Frontal cortex (tissue), 4 donors: ENCODE results near the gene LIPG. TPM values are rescaled to one million over a fixed set of nuclear protein-coding genes. Genes with fewer than 3 reads are reported as not detected.
A peak's percentile ranks its signal among the peaks of the same experiment; 100 is the strongest.
"Not testable (repeated sequence)": the region's sequence is repeated elsewhere in the genome, so short reads cannot be mapped to it uniquely, and the experiment has no call there.

Source experiments
- DNase-seq, 2 donors: peaks; one replicate each; pipeline ENCODE4 v3.0.0; 2012; ENCODE audit warnings: low spot score in 2 of 2
- FAIRE-seq: peaks from 2 replicates; lab custom pipeline; 2012; peaks lifted over from hg19 to GRCh38; lab: Jason Lieb, UNC
- total RNA-seq: library from RNA; depleted of rRNA; stranded (reverse); fragments of >200 nt; gene quantifications from one replicate; pipeline ENCODE4 v1.2.3, GENCODE V29; 2014
- donor health status: control.
- donor health status: control.
- donor health status: control.

Gene LIPG
- 10.2 TPM for total RNA-seq

GRCh38 chr18:49561289-49562193 is at the start of gene LIPG:
Gene LIPG (plus strand): TSS chr18:49562057. CDS start chr18:49562309, 252 bp downstream.
- FAIRE-seq, result no peak
- DNase-seq, result peak in 1 of 2 donors; percentile 59

DNA sequence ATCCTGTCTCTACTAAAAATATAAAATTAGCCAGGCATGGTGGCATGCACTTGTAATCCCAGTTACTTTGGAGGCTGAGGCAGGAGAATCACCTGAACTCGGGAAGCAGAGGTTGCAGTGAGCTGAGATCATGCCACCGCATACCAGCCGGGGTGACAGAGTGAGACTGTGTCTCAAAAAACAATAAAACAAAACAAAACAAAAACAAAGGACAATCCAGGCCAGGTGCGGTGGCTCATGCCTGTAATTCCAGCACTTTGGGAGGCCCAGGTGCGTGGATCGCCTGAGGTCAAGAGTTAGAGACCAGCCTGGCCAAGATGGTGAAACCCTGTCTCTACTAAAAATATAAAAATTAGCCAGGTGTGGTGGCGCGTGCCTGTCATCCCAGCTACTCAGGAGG is 49.0 kb upstream of the LIPG start:
- not testable (repeated sequence) for FAIRE-seq, DNase-seq

- DNase-seq (no peak), FAIRE-seq (no peak)
These were observed 47.3 kb upstream of the LIPG start for GRCh38 chr18:49514577-49514976.

DNA sequence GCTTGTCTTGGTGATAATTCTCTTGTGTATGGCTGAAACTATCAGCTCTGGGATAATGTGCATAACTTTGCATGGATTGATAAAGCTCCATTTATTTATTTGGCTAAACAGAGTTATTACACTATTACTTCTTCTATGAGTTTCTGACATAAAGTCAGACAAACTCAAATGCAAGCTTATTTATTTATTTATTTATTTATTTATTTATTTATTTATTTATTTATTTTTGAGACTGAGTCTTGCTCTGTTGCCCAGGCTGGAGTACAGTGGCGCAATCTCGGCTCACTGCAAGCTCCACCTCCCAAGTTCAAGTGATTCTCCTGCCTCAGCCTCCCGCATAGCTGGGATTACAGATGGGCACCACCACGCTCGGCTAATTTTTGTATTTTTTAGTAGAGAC is 46.9 kb upstream of the LIPG start:
- FAIRE-seq, DNase-seq: not testable (repeated sequence)

DNA sequence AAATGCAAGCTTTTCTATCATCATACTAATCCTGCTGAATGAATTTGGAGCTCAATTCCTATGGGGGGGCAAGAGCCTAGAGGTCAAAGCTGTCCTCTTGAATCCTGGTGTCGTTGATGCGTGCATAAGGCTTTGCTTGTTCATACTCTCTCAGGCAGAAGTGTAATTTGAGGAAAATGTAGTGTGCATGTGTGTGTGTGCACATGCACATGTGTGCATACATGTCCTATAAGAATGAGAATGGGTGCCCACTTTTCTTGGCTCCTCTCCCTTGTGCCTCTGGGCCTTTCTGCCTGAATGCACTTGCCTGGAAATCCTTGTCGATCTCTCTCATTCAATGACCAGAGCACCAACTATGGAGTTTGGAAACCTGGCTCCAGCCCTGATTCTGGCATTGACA is 46.3 kb upstream of the LIPG start:
- FAIRE-seq, result no peak
- no peak for DNase-seq

DNA sequence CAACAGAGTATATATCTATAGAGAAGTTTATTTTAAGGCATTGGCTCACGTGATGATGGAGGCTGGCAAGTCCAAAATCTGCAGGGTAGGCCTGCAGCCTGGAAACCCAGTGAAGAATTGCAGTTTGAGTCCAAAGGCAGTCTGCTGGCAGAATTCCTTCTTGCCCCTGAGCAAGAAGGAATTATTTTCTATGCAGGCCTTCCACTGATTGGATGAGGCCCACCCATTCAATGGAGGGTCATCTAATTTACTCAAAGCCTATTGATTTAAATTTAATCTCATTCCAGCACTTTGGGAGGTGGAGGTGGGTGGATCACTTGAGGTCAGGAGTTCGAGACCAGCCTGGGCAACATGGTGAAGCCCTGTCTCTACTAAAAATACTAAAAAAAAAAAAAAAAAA is 44.4 kb upstream of the LIPG start:
- DNase-seq (no peak), FAIRE-seq (no peak)

GRCh38 chr18:49519101-49519971 is 42.5 kb upstream of the LIPG start:
- DNase-seq (no peak), FAIRE-seq (no peak)

GRCh38 chr18:49520661-49521145 is 41.2 kb upstream of the LIPG start:
- no peak for FAIRE-seq
- no peak for DNase-seq

GRCh38 chr18:49521216-49521835 is 40.5 kb upstream of the LIPG start:
- DNase-seq (no peak), FAIRE-seq (no peak)

DNA sequence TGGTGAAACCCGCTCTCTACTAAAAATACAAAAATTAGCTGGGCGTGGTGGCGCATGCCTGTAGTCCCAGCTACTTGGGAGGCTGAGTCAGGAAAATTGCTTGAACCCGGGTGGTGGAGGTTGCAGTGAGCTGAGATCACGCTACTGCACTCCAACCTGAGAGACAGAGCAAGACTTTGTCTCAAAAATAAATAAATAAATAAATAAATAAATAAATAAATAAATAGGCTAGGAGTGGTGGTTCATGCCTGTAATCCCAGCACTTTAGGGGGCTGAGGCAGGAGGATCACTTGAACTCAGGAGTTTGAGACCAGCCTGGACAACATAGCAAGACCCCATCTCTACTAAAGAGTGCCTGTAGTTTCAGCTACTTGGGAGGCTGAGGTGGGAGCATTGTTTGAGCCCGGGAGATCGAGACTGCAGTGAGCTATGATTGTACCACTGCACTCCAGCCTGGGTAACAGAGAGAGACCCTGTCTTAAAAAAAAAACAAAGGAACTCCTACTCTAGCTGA is 38.2 kb upstream of the LIPG start:
- FAIRE-seq, DNase-seq: not testable (repeated sequence)

- FAIRE-seq (no peak), DNase-seq (no peak)
These were observed 37.5 kb upstream of the LIPG start for GRCh38 chr18:49524349-49524748.

- no peak for DNase-seq
- no peak for FAIRE-seq
These were observed 36.9 kb upstream of the LIPG start for GRCh38 chr18:49524951-49525350.

- FAIRE-seq (no peak), DNase-seq (no peak)
These were observed 35.9 kb upstream of the LIPG start for GRCh38 chr18:49525981-49526380.

- FAIRE-seq (no peak), DNase-seq (no peak)
These were observed 34.1 kb upstream of the LIPG start for GRCh38 chr18:49527631-49528327.

DNA sequence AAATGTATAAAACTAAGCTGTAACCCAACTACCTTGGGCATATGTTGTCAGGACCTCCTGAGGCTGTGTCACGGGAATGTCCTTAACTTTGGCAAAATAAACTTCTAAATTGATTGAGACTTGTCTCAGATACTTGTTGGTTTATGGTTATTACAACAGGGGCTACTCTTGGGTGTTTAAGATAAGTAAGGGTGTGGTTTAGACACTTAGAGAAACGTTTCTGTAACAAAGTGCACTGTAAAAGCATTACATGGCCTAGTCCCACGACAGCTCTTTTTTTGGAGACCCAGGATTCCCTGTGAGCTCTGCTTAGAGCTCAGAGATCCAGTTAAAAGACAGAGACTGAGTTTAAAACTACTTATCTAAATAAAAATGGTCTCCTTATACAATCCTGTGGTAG is 32.3 kb upstream of the LIPG start:
- no peak for DNase-seq

DNA sequence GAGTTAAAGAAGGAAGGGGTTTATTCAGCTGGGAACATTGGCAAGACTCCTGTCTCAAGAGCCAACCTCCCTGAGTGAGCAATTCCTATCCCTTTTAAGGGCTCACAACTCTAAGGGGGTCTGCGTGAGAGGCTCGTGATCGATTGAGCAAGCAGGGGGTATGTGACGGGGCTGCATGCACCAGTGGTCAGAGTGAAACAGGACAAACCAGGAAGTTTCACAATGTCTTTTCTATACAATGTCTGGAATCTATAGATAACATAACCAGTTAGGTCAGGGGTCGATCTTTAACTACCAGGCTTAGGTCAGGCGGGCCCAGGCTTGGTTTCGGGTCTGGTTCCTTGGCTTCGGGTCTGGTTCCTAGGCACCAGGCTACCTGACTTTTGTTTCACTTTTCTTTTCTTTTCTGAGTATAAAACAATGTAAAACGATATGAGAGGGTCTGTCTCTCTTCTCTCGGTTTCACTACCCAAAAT is 30.1 kb upstream of the LIPG start:
- FAIRE-seq, result no peak
- DNase-seq, result no peak

More for the DNA sequence above, 32.3 kb upstream of the LIPG start:
- FAIRE-seq, result no peak

DNA sequence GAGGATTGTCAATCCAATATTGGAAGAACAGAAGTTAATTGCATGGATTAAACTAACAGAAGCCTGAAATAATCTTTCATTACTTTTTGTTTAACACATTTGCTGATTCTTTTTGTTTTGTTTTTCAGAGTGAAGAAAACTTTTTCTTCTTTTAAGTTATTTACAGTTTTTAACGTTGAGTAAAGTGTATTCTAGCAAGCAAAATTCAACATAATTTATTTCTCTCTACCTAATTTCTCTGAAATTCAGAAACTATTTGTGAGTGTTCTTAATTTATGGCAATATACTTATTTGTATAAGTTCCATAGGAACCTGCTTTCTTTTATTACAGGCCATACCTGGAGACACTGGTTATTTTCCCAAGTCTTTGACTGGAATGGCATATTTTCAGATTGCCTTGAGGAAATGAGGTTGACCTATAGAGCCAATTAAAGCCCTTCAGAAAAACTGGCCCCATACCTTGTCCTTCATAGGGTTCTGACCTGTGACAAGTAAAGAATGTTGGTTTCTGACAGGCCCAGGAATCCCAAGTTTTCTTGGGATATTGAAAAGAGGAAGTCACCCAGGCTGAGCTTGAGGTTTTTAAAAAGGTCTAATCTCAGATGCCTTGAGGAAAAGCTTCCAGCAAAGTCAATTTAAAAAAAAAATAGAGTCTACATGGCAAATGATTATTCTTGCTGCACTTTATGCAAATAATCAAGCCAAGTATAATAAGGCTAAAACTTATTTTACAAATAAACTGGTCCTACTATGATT is 26.8 kb upstream of the LIPG start:
- no peak for DNase-seq

GRCh38 chr18:49537232-49537896 is 24.5 kb upstream of the LIPG start:
- DNase-seq, result no peak
- FAIRE-seq, result no peak

More for the DNA sequence above, 26.8 kb upstream of the LIPG start:
- no peak for FAIRE-seq
